ENCODE measurements around the gene SV2B.

The SV2B gene

GRCh38 chr15:91196768-91197167 is 96.7 kb downstream of the SV2B start:
- DNase-seq: no peak

- DNase-seq: no peak
Observed at GRCh38 chr15:91199511-91199910, 99.5 kb downstream of the SV2B start.

- DNase-seq: no peak
Observed at GRCh38 chr15:91200101-91200754, 100.2 kb downstream of the SV2B start.

- DNase-seq: no peak
Observed at GRCh38 chr15:91202510-91203102, 102.5 kb downstream of the SV2B start.

GRCh38 chr15:91203619-91204203 is 103.7 kb downstream of the SV2B start:
- DNase-seq: no peak

GRCh38 chr15:91208371-91208770 is 108.3 kb downstream of the SV2B start:
- no peak for DNase-seq

- DNase-seq: no peak
Observed at GRCh38 chr15:91209318-91209717, 109.3 kb downstream of the SV2B start.

GRCh38 chr15:91209726-91210125 is 109.7 kb downstream of the SV2B start:
- DNase-seq: no peak

- DNase-seq: no peak
Observed at GRCh38 chr15:91214675-91215590, 114.9 kb downstream of the SV2B start.

GRCh38 chr15:91216000-91216399 is 115.9 kb downstream of the SV2B start:
- DNase-seq: no peak

GRCh38 chr15:91219206-91219605 is 119.1 kb downstream of the SV2B start:
- DNase-seq: no peak

- DNase-seq: no peak
Observed at GRCh38 chr15:91222052-91222451, 122.0 kb downstream of the SV2B start.

GRCh38 chr15:91223863-91224262 is 123.8 kb downstream of the SV2B start:
- no peak for DNase-seq

GRCh38 chr15:91224755-91225380 is 124.8 kb downstream of the SV2B start:
- DNase-seq: no peak

- no peak for DNase-seq
Observed at GRCh38 chr15:91225741-91226140, 125.7 kb downstream of the SV2B start.

GRCh38 chr15:91227117-91227516 is 127.1 kb downstream of the SV2B start:
- DNase-seq: no peak

GRCh38 chr15:91227766-91228165 is 127.7 kb downstream of the SV2B start:
- no peak for DNase-seq

GRCh38 chr15:91228383-91228782 is 128.3 kb downstream of the SV2B start:
- DNase-seq: no peak

- DNase-seq: no peak
Observed at GRCh38 chr15:91228890-91229289, 128.8 kb downstream of the SV2B start.

- no peak for DNase-seq
Observed at GRCh38 chr15:91231703-91232102, 131.6 kb downstream of the SV2B start.

- no peak for DNase-seq
Observed at GRCh38 chr15:91234759-91235158, 134.7 kb downstream of the SV2B start.

- no peak for DNase-seq
Observed at GRCh38 chr15:91235376-91235775, 135.3 kb downstream of the SV2B start.

GRCh38 chr15:91237445-91237844 is 137.4 kb downstream of the SV2B start:
- no peak for DNase-seq
